Coronary artery (tissue), 2 donors: ENCODE results near the gene NDST1.

Experiments used
- DNase-seq: peaks from one replicate; pipeline ENCODE4 v3.0.0-alpha.2; 2017; ENCODE audit warnings: low spot score
- H3K27ac ChIP-seq, 2 donors: fragments of 200-600 bp; sonication (generic); one replicate each; pipeline ENCODE4 v1.5.1; 2016 to 2019
- H3K4me3 ChIP-seq: fragments of 200-600 bp; sonication (generic); 2 replicates; pipeline ENCODE4 v1.5.1; 2016; ENCODE audit warnings: mild to moderate bottlenecking, moderate library complexity
- CTCF ChIP-seq: fragments of 200-600 bp; sonication (generic); IDR thresholded peaks from one replicate; pipeline ENCODE4 v1.5.1; 2019; ENCODE audit warnings: antibody characterized with exemption

NDST1 gene

GRCh38 chr5:150580917-150581316, 73.0 kb downstream of the NDST1 start:
- no peak overlapping the region for H3K4me3 ChIP-seq
- no peak overlapping the region for H3K27ac ChIP-seq
- no peak for TF ChIP-seq CTCF
- no peak for DNase-seq

- Histone ChIP-seq H3K27ac (no peak overlapping the region), H3K4me3 (no peak overlapping the region)
- TF ChIP-seq CTCF = no peak
- no peak for DNase-seq
These were observed 74.5 kb downstream of the NDST1 start for GRCh38 chr5:150582241-150583109.

- Histone ChIP-seq H3K4me3 (no peak overlapping the region), H3K27ac (no peak overlapping the region)
- TF ChIP-seq CTCF = no peak
- DNase-seq = no peak
These were observed 75.8 kb downstream of the NDST1 start for GRCh38 chr5:150583541-150584225.

- H3K27ac ChIP-seq = no peak overlapping the region
- no peak for DNase-seq
- no peak overlapping the region for H3K4me3 ChIP-seq
- no peak for TF ChIP-seq CTCF
These were observed 76.8 kb downstream of the NDST1 start for GRCh38 chr5:150584556-150585335.

- no peak overlapping the region for H3K4me3 ChIP-seq
- TF ChIP-seq CTCF = no peak
- DNase-seq = no peak
- no peak overlapping the region for H3K27ac ChIP-seq
These were observed 77.9 kb downstream of the NDST1 start for GRCh38 chr5:150585781-150586341.

GRCh38 chr5:150587016-150587415, 79.1 kb downstream of the NDST1 start:
- TF ChIP-seq CTCF = no peak
- no peak overlapping the region for H3K4me3 ChIP-seq
- DNase-seq = no peak
- no peak overlapping the region for H3K27ac ChIP-seq
